Measurements from ENCODE around the gene MAPKAPK3. TPM values are rescaled to one million over a fixed set of nuclear protein-coding genes. Genes with fewer than 3 reads are reported as not detected.

The MAPKAPK3 gene
- total and polyA plus RNA-seq, 2 of the 4 experiments (the other 2 are of a cell fraction): 38.3 to 57.2 TPM

DNA sequence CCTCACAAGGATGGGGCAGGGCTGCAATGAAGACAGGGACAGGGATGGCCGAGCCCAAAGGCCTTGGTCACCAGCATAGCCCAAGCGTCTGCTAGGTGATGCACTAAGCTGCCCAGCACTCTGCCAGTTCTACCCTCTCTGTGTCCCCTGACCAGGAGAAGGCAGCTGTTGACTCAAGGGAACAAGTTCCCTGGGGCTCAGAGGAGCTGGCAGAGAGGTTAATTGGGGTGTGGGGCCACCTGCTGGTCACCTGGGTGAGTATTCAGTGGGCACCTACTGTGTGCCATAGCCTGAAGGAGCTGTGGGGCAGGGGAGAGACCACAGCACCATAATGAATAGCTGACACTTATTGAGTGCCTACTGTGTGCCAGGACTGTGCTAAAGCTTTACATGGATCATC is 35.8 kb downstream of the MAPKAPK3 start:
- no peak for TF ChIP-seq BHLHE40 (IDR thresholded peaks at IDR 0.05; ENCODE audit: low read depth, low read length)
- TF ChIP-seq SMC3 (IDR thresholded peaks at IDR 0.05; ENCODE audit: low read depth, low read length): peak; percentile 31
- TF ChIP-seq, protein P1, sequence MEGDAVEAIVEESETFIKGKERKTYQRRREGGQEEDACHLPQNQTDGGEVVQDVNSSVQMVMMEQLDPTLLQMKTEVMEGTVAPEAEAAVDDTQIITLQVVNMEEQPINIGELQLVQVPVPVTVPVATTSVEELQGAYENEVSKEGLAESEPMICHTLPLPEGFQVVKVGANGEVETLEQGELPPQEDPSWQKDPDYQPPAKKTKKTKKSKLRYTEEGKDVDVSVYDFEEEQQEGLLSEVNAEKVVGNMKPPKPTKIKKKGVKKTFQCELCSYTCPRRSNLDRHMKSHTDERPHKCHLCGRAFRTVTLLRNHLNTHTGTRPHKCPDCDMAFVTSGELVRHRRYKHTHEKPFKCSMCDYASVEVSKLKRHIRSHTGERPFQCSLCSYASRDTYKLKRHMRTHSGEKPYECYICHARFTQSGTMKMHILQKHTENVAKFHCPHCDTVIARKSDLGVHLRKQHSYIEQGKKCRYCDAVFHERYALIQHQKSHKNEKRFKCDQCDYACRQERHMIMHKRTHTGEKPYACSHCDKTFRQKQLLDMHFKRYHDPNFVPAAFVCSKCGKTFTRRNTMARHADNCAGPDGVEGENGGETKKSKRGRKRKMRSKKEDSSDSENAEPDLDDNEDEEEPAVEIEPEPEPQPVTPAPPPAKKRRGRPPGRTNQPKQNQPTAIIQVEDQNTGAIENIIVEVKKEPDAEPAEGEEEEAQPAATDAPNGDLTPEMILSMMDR (conservative IDR thresholded peaks at IDR 0.05; ENCODE audit: low read depth, low read length): peak; percentile 37; the same call in 1 of the 2 replicates
- peak; percentile 52; the same call in 1 of the 2 replicates for TF ChIP-seq RAD21 (IDR thresholded peaks at IDR 0.05; ENCODE audit: low read length)
- no peak overlapping the region for H3K4ac ChIP-seq (ENCODE audit: low read depth, low read length)
- H3K4me1 ChIP-seq (ENCODE audit: control insufficient read depth, insufficient read depth, low read length): no peaks in the 10 kb centered on the region
- H3K36me3 ChIP-seq (ENCODE audit: control insufficient read depth, insufficient read depth, low read length): no peaks in the 10 kb centered on the region
- BruUV-seq (replicated peaks): no TSS peak
- CTCF ChIA-PET: interaction anchor here (2.6 kb wide), 1 partner anchor 36 kb away, joined by 12 read pairs; the partner anchor contains the start of gene MAPKAPK3
- no peak overlapping the region for H3K4me2 ChIP-seq (ENCODE audit: low read depth, low read length)
- H2BK20ac ChIP-seq (ENCODE audit: low read depth, low read length): no peak overlapping the region
- H2BK120ac ChIP-seq (ENCODE audit: low read depth, low read length): no peak overlapping the region
- no peak overlapping the region for H3K23ac ChIP-seq (ENCODE audit: low read depth, low read length)
- H3K9me1 ChIP-seq (ENCODE audit: insufficient read depth, low read length): no peaks in the 10 kb centered on the region
- in situ Hi-C loops (cut with MboI; ENCODE audit: low sequenced_read_pairs): no loop called here
- intact Hi-C loops (cut with micrococcal nuclease): loop anchor here (1.0 kb wide), 1 partner anchor 36 kb away; no protein-coding TSS in a partner anchor
- H3K18ac ChIP-seq (ENCODE audit: low read depth, low read length): no peak overlapping the region
- H2AK5ac ChIP-seq (ENCODE audit: low read depth, low read length): no peak overlapping the region
- no peak overlapping the region for H2AFZ ChIP-seq (replicated peaks; ENCODE audit: low read length, poor library complexity)
- H3K56ac ChIP-seq (ENCODE audit: extremely low read depth, insufficient read depth, low read length): no peak overlapping the region
- no peak overlapping the region for H2BK5ac ChIP-seq (ENCODE audit: low read depth, low read length, poor library complexity, severe bottlenecking)
- no peaks in the 10 kb centered on the region for H3K79me1 ChIP-seq (ENCODE audit: low read depth in 1 of 2, low read length in 2 of 2)
- WGBS, 2 experiments (ENCODE audit: extremely low coverage in 2 of 2, insufficient read length in 1 of 2): 100% methylated on average over 1 of the region's 2 CpGs; no CpG with 5 or more reads in 1 of the 2 experiments
- ATAC-seq (ENCODE audit: low read depth): peak; percentile 27
- no peak overlapping the region for H2AK9ac ChIP-seq (replicated peaks; ENCODE audit: low read depth, low read length, poor library complexity)
- H3K27ac ChIP-seq (ENCODE audit: insufficient read depth, low read length): no peak overlapping the region
- H4K91ac ChIP-seq (ENCODE audit: insufficient read depth, low read depth, low read length): no peak overlapping the region
- H3K27me3 ChIP-seq (ENCODE audit: control insufficient read depth, insufficient read depth, low read length): no peaks in the 10 kb centered on the region; the same call in 1 of the 2 replicates
- peak; percentile 8 for DNase-seq
- POLR2A ChIA-PET (ENCODE audit: unreplicated experiment): no interaction called here
- no peak overlapping the region for H2BK15ac ChIP-seq (ENCODE audit: low read depth, low read length)
- H3K14ac ChIP-seq (replicated peaks; ENCODE audit: low read depth, low read length): no peak overlapping the region
- H3K4me3 ChIP-seq (ENCODE audit: insufficient read depth, low read depth, low read length): no peak overlapping the region
- no peaks in the 10 kb centered on the region; the same call in 1 of the 2 replicates for H4K20me1 ChIP-seq (ENCODE audit: insufficient read depth, low read length)
- H3K9ac ChIP-seq (ENCODE audit: low read depth, low read length): no peak overlapping the region
- dilution Hi-C loops (cut with HindIII; ENCODE audit: low sequenced_read_pairs, unreplicated experiment): no loop called here
- no peak overlapping the region for H4K8ac ChIP-seq (ENCODE audit: low read depth in 2 of 2, low read length in 2 of 2)
- no peak overlapping the region for H4K5ac ChIP-seq (ENCODE audit: low read depth, low read length)
- H3K9me3 ChIP-seq (ENCODE audit: control insufficient read depth, insufficient read depth, low read length): no peaks in the 10 kb centered on the region

Measured in IMR-90 (cell line).